Loucy (cell line): ENCODE results near the gene EVC.

Experiments used
- H2AFZ ChIP-seq: fragments of 200-600 bp; sonication (generic); 2 replicates; pipeline ENCODE4 v1.6.0; 2016; ENCODE audit warnings: antibody characterized with exemption, mild to moderate bottlenecking, low read length, moderate library complexity
- H3F3A ChIP-seq: fragments of 200-600 bp; 2 replicates; pipeline ENCODE4 v1.6.0; 2016; ENCODE audit warnings: antibody characterized with exemption, low read depth, mild to moderate bottlenecking
- H3K27me3 ChIP-seq: fragments of 200-600 bp; sonication (generic); 2 replicates; pipeline ENCODE4 v1.6.1; 2014; ENCODE audit warnings: low read length, mild to moderate bottlenecking; ENCODE audit not compliant: insufficient read depth, poor library complexity, severe bottlenecking
- H3K36me3 ChIP-seq: fragments of 200-600 bp; sonication (generic); 2 replicates; pipeline ENCODE4 v1.6.1; 2016; ENCODE audit warnings: low read length; ENCODE audit not compliant: insufficient read depth
- H3K4me1 ChIP-seq: fragments of 200-600 bp; sonication (generic); 2 replicates; pipeline ENCODE4 v1.5.1; 2014; ENCODE audit warnings: low read length, mild to moderate bottlenecking; ENCODE audit not compliant: insufficient read depth, poor library complexity, severe bottlenecking
- H3K4me2 ChIP-seq: fragments of 200-600 bp; sonication (generic); 2 replicates; pipeline ENCODE4 v1.6.0; 2014; ENCODE audit warnings: antibody characterized with exemption, low read length, low read depth, mild to moderate bottlenecking; ENCODE audit not compliant: poor library complexity, severe bottlenecking
- H3K4me3 ChIP-seq: fragments of 200-600 bp; sonication (generic); 2 replicates; pipeline ENCODE4 v1.5.1; 2014; ENCODE audit warnings: low read length, mild to moderate bottlenecking, mixed read lengths; ENCODE audit not compliant: poor library complexity, severe bottlenecking
- H3K79me2 ChIP-seq: fragments of 200-600 bp; sonication (generic); 2 replicates; pipeline ENCODE4 v1.6.1; 2014; ENCODE audit warnings: low read length; ENCODE audit not compliant: insufficient read depth
- H3K9ac ChIP-seq: fragments of 200-600 bp; sonication (generic); 2 replicates; pipeline ENCODE4 v1.6.0; 2014; ENCODE audit warnings: mild to moderate bottlenecking, low read depth, low read length, moderate library complexity; ENCODE audit not compliant: poor library complexity, severe bottlenecking
- H3K9me2 ChIP-seq: fragments of 200-600 bp; sonication (generic); replicated peaks from 2 replicates; pipeline ENCODE4 v1.6.1; 2016; ENCODE audit warnings: low read depth, low read length, mixed read lengths
- H3K9me3 ChIP-seq: fragments of 200-600 bp; sonication (generic); 2 replicates; pipeline ENCODE4 v1.6.1; 2014; ENCODE audit warnings: mild to moderate bottlenecking, antibody characterized with exemption, low read length, low read depth; ENCODE audit not compliant: insufficient read depth
- H4K20me1 ChIP-seq: fragments of 200-600 bp; sonication (generic); 2 replicates; pipeline ENCODE4 v1.6.0; 2014; ENCODE audit warnings: antibody characterized with exemption, low read length, mild to moderate bottlenecking; ENCODE audit not compliant: insufficient read depth, poor library complexity, severe bottlenecking
- EZH2phosphoT487 ChIP-seq: fragments of 200-600 bp; IDR thresholded peaks from 2 replicates; pipeline ENCODE4 v1.6.1; 2018; ENCODE audit warnings: antibody characterized with exemption, mild to moderate bottlenecking, moderate library complexity, borderline replicate concordance
- TF ChIP-seq, protein P1 (sequence below): fragments of 200-600 bp; sonication (generic); conservative IDR thresholded peaks from 2 replicates; pipeline ENCODE4 v1.5.1; 2014; ENCODE audit warnings: mild to moderate bottlenecking, antibody characterized with exemption, low read length

The EVC gene

GRCh38 chr4:5751666-5752375, 40.8 kb downstream of the EVC start:
- no peaks in the 10 kb centered on the region for H3K27me3 ChIP-seq
- peaks cover 8% of the 10 kb centered on the region; the same call in 1 of the 2 replicates for H3K9me3 ChIP-seq
- no peak overlapping the region for H3K4me3 ChIP-seq
- no peaks in the 10 kb centered on the region for H3K36me3 ChIP-seq
- no peaks in the 10 kb centered on the region for H3F3A ChIP-seq
- H2AFZ ChIP-seq: no peak overlapping the region
- no peaks in the 10 kb centered on the region for H3K79me2 ChIP-seq
- TF ChIP-seq, protein P1, sequence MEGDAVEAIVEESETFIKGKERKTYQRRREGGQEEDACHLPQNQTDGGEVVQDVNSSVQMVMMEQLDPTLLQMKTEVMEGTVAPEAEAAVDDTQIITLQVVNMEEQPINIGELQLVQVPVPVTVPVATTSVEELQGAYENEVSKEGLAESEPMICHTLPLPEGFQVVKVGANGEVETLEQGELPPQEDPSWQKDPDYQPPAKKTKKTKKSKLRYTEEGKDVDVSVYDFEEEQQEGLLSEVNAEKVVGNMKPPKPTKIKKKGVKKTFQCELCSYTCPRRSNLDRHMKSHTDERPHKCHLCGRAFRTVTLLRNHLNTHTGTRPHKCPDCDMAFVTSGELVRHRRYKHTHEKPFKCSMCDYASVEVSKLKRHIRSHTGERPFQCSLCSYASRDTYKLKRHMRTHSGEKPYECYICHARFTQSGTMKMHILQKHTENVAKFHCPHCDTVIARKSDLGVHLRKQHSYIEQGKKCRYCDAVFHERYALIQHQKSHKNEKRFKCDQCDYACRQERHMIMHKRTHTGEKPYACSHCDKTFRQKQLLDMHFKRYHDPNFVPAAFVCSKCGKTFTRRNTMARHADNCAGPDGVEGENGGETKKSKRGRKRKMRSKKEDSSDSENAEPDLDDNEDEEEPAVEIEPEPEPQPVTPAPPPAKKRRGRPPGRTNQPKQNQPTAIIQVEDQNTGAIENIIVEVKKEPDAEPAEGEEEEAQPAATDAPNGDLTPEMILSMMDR: no peak
- no peak for TF ChIP-seq EZH2phosphoT487
- no peaks in the 10 kb centered on the region for H3K9me2 ChIP-seq
- no peaks in the 10 kb centered on the region for H4K20me1 ChIP-seq
- no peak overlapping the region for H3K4me2 ChIP-seq
- H3K4me1 ChIP-seq: no peaks in the 10 kb centered on the region
- H3K9ac ChIP-seq: no peak overlapping the region

GRCh38 chr4:5752376-5753184, 41.6 kb downstream of the EVC start:
- H2AFZ ChIP-seq: no peak overlapping the region
- H3K9ac ChIP-seq: no peak overlapping the region
- no peaks in the 10 kb centered on the region for H3K79me2 ChIP-seq
- H3K4me1 ChIP-seq: no peaks in the 10 kb centered on the region
- TF ChIP-seq, protein P1: no peak
- TF ChIP-seq EZH2phosphoT487: no peak
- no peaks in the 10 kb centered on the region for H4K20me1 ChIP-seq
- no peak overlapping the region for H3K4me3 ChIP-seq
- no peak overlapping the region for H3K4me2 ChIP-seq
- peaks cover 8% of the 10 kb centered on the region; the same call in 1 of the 2 replicates for H3K9me3 ChIP-seq
- no peaks in the 10 kb centered on the region for H3K36me3 ChIP-seq
- H3F3A ChIP-seq: no peaks in the 10 kb centered on the region
- H3K9me2 ChIP-seq: no peaks in the 10 kb centered on the region
- no peaks in the 10 kb centered on the region for H3K27me3 ChIP-seq

GRCh38 chr4:5753366-5753765, 42.4 kb downstream of the EVC start:
- no peaks in the 10 kb centered on the region for H3K27me3 ChIP-seq
- no peaks in the 10 kb centered on the region for H3K4me1 ChIP-seq
- H3K4me3 ChIP-seq: no peak overlapping the region
- H3K9me3 ChIP-seq: peaks cover 8% of the 10 kb centered on the region; the same call in 1 of the 2 replicates
- H3K79me2 ChIP-seq: no peaks in the 10 kb centered on the region
- H4K20me1 ChIP-seq: no peaks in the 10 kb centered on the region
- no peak overlapping the region for H2AFZ ChIP-seq
- no peak overlapping the region for H3K4me2 ChIP-seq
- TF ChIP-seq EZH2phosphoT487: no peak
- TF ChIP-seq, protein P1: no peak
- no peaks in the 10 kb centered on the region for H3K9me2 ChIP-seq
- no peaks in the 10 kb centered on the region for H3K36me3 ChIP-seq
- H3K9ac ChIP-seq: no peak overlapping the region
- no peaks in the 10 kb centered on the region for H3F3A ChIP-seq
